ENCODE measurements around the gene SPPL2B. TPM values are rescaled to one million over a fixed set of nuclear protein-coding genes. Genes with fewer than 3 reads are reported as not detected.

Gene SPPL2B
- total and polyA plus RNA-seq, 9 of the 15 experiments (the other 6 are each of a cell fraction or from before 2014, with no cell fraction given), result 0.20 to 81.2 (median 15.1) TPM

GRCh38 chr19:2288818-2289713, 39.4 kb upstream of the SPPL2B start:
- Histone ChIP-seq H3K4me2 (ENCODE audit: insufficient read depth, low read length) (peak overlapping the region; percentile 26; the same call in 1 of the 2 replicates), H3K9ac (ENCODE audit: insufficient read depth in 1 of 2, low read depth in 2 of 2, low read length in 2 of 2) (peak overlapping the region; percentile 18 to 90; a peak in 3 of 4 replicates), H3K4me3 (peak overlapping the region; percentile 43; the same call in 1 of the 2 replicates), H3K9me1 (ENCODE audit: control insufficient read depth, insufficient read depth, low read length) (peaks cover 2% of the 10 kb centered on the region), H3K4me1 (replicated peaks in 1 of 2; ENCODE audit: control insufficient read depth in 2 of 2, insufficient read depth in 2 of 2, low read length in 2 of 2) (peaks cover 10 to 43% of the 10 kb centered on the region in 2 experiments), H3K27ac (ENCODE audit: extremely low read depth, low read depth, low read length) (peak overlapping the region; percentile 76; the same call in 1 of the 3 replicates), H4K20me1 (replicated peaks; ENCODE audit: control insufficient read depth, insufficient read depth, low read length) (no peaks in the 10 kb centered on the region), H3K9me3 (replicated peaks; ENCODE audit: control insufficient read depth, insufficient read depth, low read depth, low read length) (no peaks in the 10 kb centered on the region), H3K36me3 (ENCODE audit: control insufficient read depth, insufficient read depth, low read length) (no peaks in the 10 kb centered on the region), H3K27me3 (ENCODE audit: control insufficient read depth in 2 of 2, insufficient read depth in 2 of 2, low read length in 2 of 2) (no peaks in the 10 kb centered on the region), H3K79me2 (ENCODE audit: control insufficient read depth, insufficient read depth, low read length) (no peaks in the 10 kb centered on the region), H2AFZ (ENCODE audit: low read depth, low read length) (peak overlapping the region; percentile 87)
- intact Hi-C loops (cut with micrococcal nuclease), result no loop called here
- 62% methylated on average over 16 of the region's 28 CpGs for WGBS (ENCODE audit: insufficient coverage, low coverage, missing lambda C conversion rate)
- POLR2A ChIA-PET, result interaction anchor here (0.6 to 2.6 kb wide), 10 partner anchors 9 to 326 kb away, joined by 3 to 18 read pairs (median 4); partner anchors contain the start of gene LSM7
- CTCF ChIA-PET (ENCODE audit: low intra/inter-chr PET ratio), result no interaction called here
- in situ Hi-C loops (cut with MboI), result no loop called here
- ATAC-seq (no peak; the same call in 1 of the 3 replicates), DNase-seq (ENCODE audit: extremely low read depth in 1 of 4, low spot score in 3 of 4) (no peak), FAIRE-seq (no peak)
- BruUV-seq (replicated peaks), result no TSS peak
- TF ChIP-seq NRF1 (conservative IDR thresholded peaks at IDR 0.05 in 1 of 2, IDR thresholded peaks at IDR 0.05 in 1 of 2) (no peak), ZNF740 (CRISPR knock-in tag; IDR thresholded peaks at IDR 0.05) (peak; percentile 77), ZNF740 (tag; IDR thresholded peaks at IDR 0.05) (no peak), HNRNPUL1 (IDR thresholded peaks at IDR 0.05; ENCODE audit: low read length) (no peak), NFYB (IDR thresholded peaks at IDR 0.05; ENCODE audit: extremely low read depth, insufficient read length) (no peak), ZBTB7A (IDR thresholded peaks at IDR 0.05; ENCODE audit: borderline replicate concordance, control insufficient read depth, low read depth, low read length) (no peak), POLR2G (IDR thresholded peaks at IDR 0.05; ENCODE audit: low read depth, low read length) (peak; percentile 32), TFAP4 (CRISPR knock-in tag; IDR thresholded peaks at IDR 0.05; ENCODE audit: borderline replicate concordance) (0 out of 2 replicates have a peak, but pooled peaks have one; percentile 27), ZNF609 (CRISPR knock-in tag; IDR thresholded peaks at IDR 0.05; ENCODE audit: borderline replicate concordance) (no peak), ZNF146 (CRISPR knock-in tag; IDR thresholded peaks at IDR 0.05; ENCODE audit: unreplicated experiment) (no peak), ZNF395 (CRISPR knock-in tag; IDR thresholded peaks at IDR 0.05) (0 out of 2 replicates have a peak, but pooled peaks have one; percentile 3)

All from K562 (cell line).